Urinary bladder (tissue), 4 donors: ENCODE data around the gene RTF2. TPM values are rescaled to one million over a fixed set of nuclear protein-coding genes. Genes with fewer than 3 reads are reported as not detected.
"Not testable (repeated sequence)": the region's sequence is repeated elsewhere in the genome, so short reads cannot be mapped to it uniquely, and the experiment has no call there.

ENCODE experiments used
- DNase-seq: peaks from one replicate; pipeline ENCODE4 v3.0.0-alpha.2; 2015; ENCODE audit errors: extremely low spot score
- H3K27ac ChIP-seq: one replicate; pipeline ENCODE4 v1.5.1; 2013; ENCODE audit warnings: low read depth, mild to moderate bottlenecking, moderate library complexity
- H3K36me3 ChIP-seq: one replicate; pipeline ENCODE4 v1.6.1; 2013; ENCODE audit warnings: mild to moderate bottlenecking, moderate library complexity; ENCODE audit not compliant: insufficient read depth
- H3K4me1 ChIP-seq: one replicate; pipeline ENCODE4 v1.6.1; 2013; ENCODE audit warnings: mild to moderate bottlenecking, moderate library complexity; ENCODE audit not compliant: insufficient read depth
- H3K4me3 ChIP-seq: one replicate; pipeline ENCODE4 v1.5.1; 2013; ENCODE audit warnings: low read depth, low read length
- WGBS: extraction: QIAGEN DNeasy Blood & Tissue Kit; methylation state at CpG from one replicate; pipeline ENCODE4 v1.1.7; 2013; 5-methylcytosine and 5-hydroxymethylcytosine counted together
- polyA plus RNA-seq: library from polyadenylated mRNA; stranded (reverse); fragments of 200-250 nt; gene quantifications from one replicate; pipeline ENCODE4 v1.2.3, GENCODE V29; 2013
- small RNA-seq: library from RNA; depleted of rRNA; stranded (forward); fragments of <200 nt; gene quantifications from one replicate; pipeline ENCODE3, GENCODE V24; 2014
- total RNA-seq: library from RNA; depleted of rRNA; stranded (reverse); fragments of >200 nt; gene quantifications from one replicate; pipeline ENCODE4 v1.2.3, GENCODE V29; 2014
- donor health status: healthy with polysubstance abuse.
- donor health status: healthy.

Gene RTF2
- total and polyA plus RNA-seq, 2 donors = 49.3 to 115 TPM

GRCh38 chr20:56558968-56559367, 90.5 kb downstream of the RTF2 start:
- Histone ChIP-seq H3K4me1 (no peaks in the 10 kb centered on the region), H3K27ac (no peak overlapping the region), H3K4me3 (no peak overlapping the region), H3K36me3 (no peaks in the 10 kb centered on the region)
- 56% methylated on average over 6 of the region's 6 CpGs for WGBS
- no peak for DNase-seq

GRCh38 chr20:56564526-56564925, 96.1 kb downstream of the RTF2 start:
- not testable (repeated sequence) for H3K36me3 ChIP-seq, H3K27ac ChIP-seq, H3K4me3 ChIP-seq, DNase-seq, H3K4me1 ChIP-seq
- WGBS = 94% methylated on average over 6 of the region's 6 CpGs

DNA sequence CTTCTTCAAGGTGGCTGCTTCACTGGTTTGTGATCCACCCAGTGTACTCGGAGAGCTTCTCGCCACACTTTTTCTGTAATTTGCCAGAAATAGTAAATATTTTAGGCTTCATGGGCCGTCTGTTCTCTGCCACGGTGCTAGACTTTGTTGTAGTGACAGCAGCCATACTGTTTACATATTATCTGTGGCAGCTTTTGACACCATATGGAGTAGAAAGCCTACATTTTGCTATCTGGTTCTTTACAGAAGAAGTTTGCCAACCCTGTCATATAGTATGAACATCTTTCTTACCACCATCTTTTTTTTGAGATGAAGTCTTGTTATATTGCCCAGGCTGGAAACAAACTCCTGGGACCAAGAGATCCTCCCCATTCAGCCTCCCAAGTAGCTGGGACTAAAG, 97.1 kb downstream of the RTF2 start:
- Histone ChIP-seq H3K36me3 (no peaks in the 10 kb centered on the region), H3K27ac (no peak overlapping the region), H3K4me3 (no peak overlapping the region), H3K4me1 (no peaks in the 10 kb centered on the region)
- DNase-seq = no peak
- WGBS = 76% methylated on average over 4 of the region's 4 CpGs

- H3K36me3 ChIP-seq = no peaks in the 10 kb centered on the region
- 49% methylated on average over 3 of the region's 3 CpGs for WGBS
- H3K4me1 ChIP-seq = no peaks in the 10 kb centered on the region
- DNase-seq = peak; percentile 43
- no peak overlapping the region for H3K4me3 ChIP-seq
- H3K27ac ChIP-seq = no peak overlapping the region
These were observed 98.2 kb downstream of the RTF2 start for GRCh38 chr20:56566621-56567020.

Small RNA genes lying within 50 kb of the gene (small RNA-seq; reads per million reads assigned to genes)
- not detected for gene RPL39P

Other genes starting within 250 kb of the RTF2 start
- not detected for gene MC3R, start 219.9 kb upstream of the RTF2 start, total RNA-seq
- not detected for gene MC3R, start 219.9 kb upstream of the RTF2 start, polyA plus RNA-seq
- 31.2 TPM for gene FAM210B, start 109.7 kb upstream of the RTF2 start, total RNA-seq
- 49.0 TPM for gene FAM210B, start 109.7 kb upstream of the RTF2 start, polyA plus RNA-seq
- gene AURKA, start 76.4 kb upstream of the RTF2 start, total RNA-seq = 13.5 TPM
- gene AURKA, start 76.4 kb upstream of the RTF2 start, polyA plus RNA-seq = 2.5 TPM
- 40.8 TPM for gene CSTF1, start 76.0 kb upstream of the RTF2 start, total RNA-seq
- 18.8 TPM for gene CSTF1, start 76.0 kb upstream of the RTF2 start, polyA plus RNA-seq
- 1.9 TPM for gene CASS4, start 56.4 kb upstream of the RTF2 start, total RNA-seq
- 1.1 TPM for gene CASS4, start 56.4 kb upstream of the RTF2 start, polyA plus RNA-seq
- gene FAM209A, start 56.1 kb downstream of the RTF2 start, total RNA-seq = not detected
- 0.15 TPM for gene FAM209A, start 56.1 kb downstream of the RTF2 start, polyA plus RNA-seq
- gene FAM209B, start 64.6 kb downstream of the RTF2 start, total RNA-seq = not detected
- 0.28 TPM for gene FAM209B, start 64.6 kb downstream of the RTF2 start, polyA plus RNA-seq
- gene TFAP2C, start 160.7 kb downstream of the RTF2 start, total RNA-seq = 1.8 TPM
- gene TFAP2C, start 160.7 kb downstream of the RTF2 start, polyA plus RNA-seq = 1.2 TPM